Coronary artery (tissue), 2 donors: Measurements from ENCODE around the gene FKTN.
A peak's percentile ranks its signal among the peaks of the same experiment; 100 is the strongest.

Experiments used
- DNase-seq: peaks from one replicate; pipeline ENCODE4 v3.0.0-alpha.2; 2017; ENCODE audit warnings: low spot score
- H3K27ac ChIP-seq, 2 donors: fragments of 200-600 bp; sonication (generic); one replicate each; pipeline ENCODE4 v1.5.1; 2016 to 2019
- H3K4me3 ChIP-seq: fragments of 200-600 bp; sonication (generic); 2 replicates; pipeline ENCODE4 v1.5.1; 2016; ENCODE audit warnings: mild to moderate bottlenecking, moderate library complexity
- CTCF ChIP-seq: fragments of 200-600 bp; sonication (generic); IDR thresholded peaks from one replicate; pipeline ENCODE4 v1.5.1; 2019; ENCODE audit warnings: antibody characterized with exemption

The FKTN gene

GRCh38 chr9:105656131-105656921 is 98.4 kb downstream of the FKTN start:
- H3K4me3 ChIP-seq: peak overlapping the region; percentile 77
- DNase-seq: no peak
- H3K27ac ChIP-seq: no peak overlapping the region
- TF ChIP-seq CTCF: no peak

- DNase-seq: no peak
- H3K27ac ChIP-seq: no peak overlapping the region
- TF ChIP-seq CTCF: no peak
- H3K4me3 ChIP-seq: no peak overlapping the region
Observed at GRCh38 chr9:105658351-105658750, 100.4 kb downstream of the FKTN start.

GRCh38 chr9:105661011-105661410 is 103.1 kb downstream of the FKTN start:
- TF ChIP-seq CTCF: no peak
- no peak for DNase-seq
- Histone ChIP-seq H3K4me3 (no peak overlapping the region), H3K27ac (no peak overlapping the region)

- no peak within 1 kb of the TSS for H3K4me3 ChIP-seq
- no peak for TF ChIP-seq CTCF
- H3K27ac ChIP-seq: no peak within 1 kb of the TSS
- DNase-seq: no peak
Observed at GRCh38 chr9:105662184-105663104, 104.5 kb downstream of the FKTN start, which contains the start of gene TAL2. TSS of gene TAL2 (plus strand) at chr9:105662457. CDS start at chr9:105662497, 40 bp downstream.

GRCh38 chr9:105663914-105664313 is 106.0 kb downstream of the FKTN start:
- no peak for TF ChIP-seq CTCF
- no peak overlapping the region for H3K27ac ChIP-seq
- no peak overlapping the region for H3K4me3 ChIP-seq
- no peak for DNase-seq

- TF ChIP-seq CTCF: no peak
- Histone ChIP-seq H3K4me3 (no peak overlapping the region), H3K27ac (no peak overlapping the region)
- DNase-seq: no peak
Observed at GRCh38 chr9:105667867-105668266, 109.9 kb downstream of the FKTN start.
